Peyer's patch (tissue), 4 donors: ENCODE results near the gene TNFSF13.

Experiments
- POLR2A ChIP-seq, 2 donors: fragments of 450-650 bp; IDR thresholded peaks; one replicate each; pipeline ENCODE4 v1.5.1; 2017; ENCODE audit warnings: antibody characterized with exemption in 2 of 2, mild to moderate bottlenecking in 2 of 2, moderate library complexity in 2 of 2
- TF ChIP-seq, protein P1 (sequence below), 6 experiments: fragments of 450-650 bp in 4 of 6; fragments of 200-600 bp in 2 of 6; sonication (generic) in 1 of 6; IDR thresholded peaks; one replicate each; pipeline ENCODE4 v1.5.1; 2017 to 2019; ENCODE audit warnings: antibody characterized with exemption in 6 of 6, mild to moderate bottlenecking in 3 of 6, moderate library complexity in 1 of 6

DNA sequence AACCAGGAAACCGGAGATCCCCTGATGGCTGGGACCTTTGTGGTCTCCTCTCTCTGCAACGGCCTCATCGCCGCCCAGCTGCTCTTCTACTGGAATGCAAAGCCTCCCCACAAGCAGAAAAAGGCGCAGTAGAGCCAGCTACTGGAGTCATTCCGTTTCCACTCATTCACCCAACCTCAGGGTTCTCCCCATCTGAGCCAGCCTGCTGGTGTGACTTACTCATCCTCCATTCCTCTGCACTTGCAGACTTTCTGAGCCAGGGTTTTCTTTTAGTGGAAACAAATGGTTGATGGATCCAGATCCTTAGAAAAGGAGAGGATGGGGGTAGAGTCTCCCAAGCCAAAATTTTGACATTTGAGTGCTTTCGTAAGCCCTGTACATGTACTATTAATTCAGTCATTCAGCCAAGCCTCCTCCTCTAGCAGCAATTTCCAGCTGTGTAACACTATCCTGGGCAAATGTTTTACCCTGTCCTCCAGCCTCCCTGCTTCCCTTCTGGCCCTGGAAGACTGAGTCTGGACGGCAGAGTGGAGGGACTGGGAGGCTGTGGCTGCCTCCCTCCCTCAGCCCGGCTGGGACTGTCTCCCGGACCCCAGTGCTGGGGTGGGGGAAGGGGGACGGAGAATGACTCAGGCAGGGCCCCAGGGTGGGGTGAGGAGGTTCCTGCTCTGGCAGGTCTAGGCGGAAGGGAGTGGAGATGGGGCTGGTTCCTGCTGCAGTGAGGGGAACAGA is 29.0 kb downstream of the TNFSF13 start:
- TF ChIP-seq, protein P1, sequence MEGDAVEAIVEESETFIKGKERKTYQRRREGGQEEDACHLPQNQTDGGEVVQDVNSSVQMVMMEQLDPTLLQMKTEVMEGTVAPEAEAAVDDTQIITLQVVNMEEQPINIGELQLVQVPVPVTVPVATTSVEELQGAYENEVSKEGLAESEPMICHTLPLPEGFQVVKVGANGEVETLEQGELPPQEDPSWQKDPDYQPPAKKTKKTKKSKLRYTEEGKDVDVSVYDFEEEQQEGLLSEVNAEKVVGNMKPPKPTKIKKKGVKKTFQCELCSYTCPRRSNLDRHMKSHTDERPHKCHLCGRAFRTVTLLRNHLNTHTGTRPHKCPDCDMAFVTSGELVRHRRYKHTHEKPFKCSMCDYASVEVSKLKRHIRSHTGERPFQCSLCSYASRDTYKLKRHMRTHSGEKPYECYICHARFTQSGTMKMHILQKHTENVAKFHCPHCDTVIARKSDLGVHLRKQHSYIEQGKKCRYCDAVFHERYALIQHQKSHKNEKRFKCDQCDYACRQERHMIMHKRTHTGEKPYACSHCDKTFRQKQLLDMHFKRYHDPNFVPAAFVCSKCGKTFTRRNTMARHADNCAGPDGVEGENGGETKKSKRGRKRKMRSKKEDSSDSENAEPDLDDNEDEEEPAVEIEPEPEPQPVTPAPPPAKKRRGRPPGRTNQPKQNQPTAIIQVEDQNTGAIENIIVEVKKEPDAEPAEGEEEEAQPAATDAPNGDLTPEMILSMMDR (IDR thresholded peaks at IDR 0.05), result no peak
- no peak for TF ChIP-seq POLR2A (IDR thresholded peaks at IDR 0.05)
